HEK293 (cell line): ENCODE measurements around the gene MALL.

Source experiments
- CTCF ChIA-PET: fragments of 350-600 bp; formaldehyde crosslinking; extraction: SDS; loops from one replicate; lab custom pipeline; 2021; ENCODE audit warnings: antibody characterized with exemption; lab: Yijun Ruan, JAX
- POLR2A ChIA-PET: fragments of 300-600 bp; formaldehyde crosslinking; extraction: SDS; loops from one replicate; lab custom pipeline; 2020; ENCODE audit warnings: antibody characterized with exemption, inconsistent platforms; lab: Yijun Ruan, JAX
- H3K27ac ChIP-seq: fragments of 200-500 bp; sonication (Bioruptor generic); 2 replicates; pipeline ENCODE4 v1.5.1; 2014; ENCODE audit warnings: low read depth, low read length, control low read depth, inconsistent platforms; ENCODE audit errors: extremely low read depth
- H3K36me3 ChIP-seq, 2 experiments: fragments of 200-500 bp in 1 of 2; sonication (Bioruptor generic) in 1 of 2; 1 replicate in 1 of 2; 2 replicates in 1 of 2; pipeline ENCODE4 v1.5.1; 2014 to 2017; ENCODE audit warnings: inconsistent platforms in 2 of 2, low read length in 2 of 2; ENCODE audit not compliant: control insufficient read depth in 2 of 2, insufficient read depth in 1 of 2
- H3K4me1 ChIP-seq: fragments of 200-500 bp; sonication (Bioruptor generic); 2 replicates; pipeline ENCODE4 v1.5.1; 2014; ENCODE audit warnings: mild to moderate bottlenecking, low read length, inconsistent platforms; ENCODE audit not compliant: control insufficient read depth, insufficient read depth
- H3K4me3 ChIP-seq: 2 replicates; pipeline ENCODE4 v1.5.1; 2011; ENCODE audit warnings: low read depth, mild to moderate bottlenecking, control low read depth, low read length, moderate library complexity
- H3K9me3 ChIP-seq: fragments of 200-500 bp; sonication (Bioruptor generic); 2 replicates; pipeline ENCODE4 v1.5.1; 2014; ENCODE audit warnings: low read depth, low read length, inconsistent platforms; ENCODE audit not compliant: control insufficient read depth, insufficient read depth
- GLI4 ChIP-seq: fragments of 450-650 bp; formaldehyde crosslinking; IDR thresholded peaks from 2 replicates; pipeline ENCODE4 v1.5.1; 2016; ENCODE audit warnings: missing biosample characterization, missing genetic modification characterization
- GLIS1 ChIP-seq: fragments of 450-650 bp; formaldehyde crosslinking; IDR thresholded peaks from 2 replicates; pipeline ENCODE4 v1.5.1; 2016; ENCODE audit warnings: missing biosample characterization, missing genetic modification characterization
- SP3 ChIP-seq: fragments of 450-650 bp; formaldehyde crosslinking; IDR thresholded peaks from 2 replicates; pipeline ENCODE4 v1.5.1; 2016; ENCODE audit warnings: missing biosample characterization, missing genetic modification characterization
- YY1 ChIP-seq: fragments of 450-650 bp; formaldehyde crosslinking; IDR thresholded peaks from 2 replicates; pipeline ENCODE4 v1.5.1; 2018; ENCODE audit warnings: missing biosample characterization, missing genetic modification characterization
- ZBTB21 ChIP-seq: fragments of 450-650 bp; formaldehyde crosslinking; IDR thresholded peaks from 2 replicates; pipeline ENCODE4 v1.5.1; 2017; ENCODE audit warnings: missing biosample characterization, missing genetic modification characterization
- ZNF133 ChIP-seq: fragments of 450-650 bp; formaldehyde crosslinking; IDR thresholded peaks from 2 replicates; pipeline ENCODE4 v1.5.1; 2016; ENCODE audit warnings: missing biosample characterization, missing genetic modification characterization
- ZNF175 ChIP-seq: fragments of 450-650 bp; formaldehyde crosslinking; IDR thresholded peaks from 2 replicates; pipeline ENCODE4 v1.5.1; 2016; ENCODE audit warnings: missing biosample characterization, missing genetic modification characterization
- ZNF510 ChIP-seq: fragments of 450-650 bp; formaldehyde crosslinking; IDR thresholded peaks from 2 replicates; pipeline ENCODE4 v1.5.1; 2018; ENCODE audit warnings: mild to moderate bottlenecking, missing genetic modification characterization, missing biosample characterization; ENCODE audit not compliant: insufficient replicate concordance
- ZNF549 ChIP-seq: fragments of 450-650 bp; IDR thresholded peaks from 2 replicates; pipeline ENCODE4 v1.5.1; 2018; ENCODE audit warnings: missing biosample characterization, missing genetic modification characterization, mild to moderate bottlenecking, inconsistent platforms, moderate library complexity
- ZNF654 ChIP-seq: fragments of 450-650 bp; formaldehyde crosslinking; IDR thresholded peaks from 2 replicates; pipeline ENCODE4 v1.5.1; 2016; ENCODE audit warnings: low read depth, missing biosample characterization, missing genetic modification characterization
- ZNF76 ChIP-seq: fragments of 450-650 bp; formaldehyde crosslinking; IDR thresholded peaks from 2 replicates; pipeline ENCODE4; 2016; ENCODE audit warnings: low read depth, missing biosample characterization, missing genetic modification characterization, borderline replicate concordance
- ZNF768 ChIP-seq: fragments of 450-650 bp; formaldehyde crosslinking; IDR thresholded peaks from 2 replicates; pipeline ENCODE4 v1.5.1; 2018; ENCODE audit warnings: missing biosample characterization, mild to moderate bottlenecking, missing genetic modification characterization
- ZNF777 ChIP-seq: fragments of 450-650 bp; formaldehyde crosslinking; IDR thresholded peaks from 2 replicates; pipeline ENCODE4 v1.5.1; 2017; ENCODE audit warnings: missing biosample characterization, missing genetic modification characterization, borderline replicate concordance
- ZSCAN16 ChIP-seq: fragments of 450-650 bp; formaldehyde crosslinking; IDR thresholded peaks from 2 replicates; pipeline ENCODE4 v1.5.1; 2016; ENCODE audit warnings: missing biosample characterization, missing genetic modification characterization
- TF ChIP-seq, protein P1 (sequence below): fragments of 450-650 bp; formaldehyde crosslinking; IDR thresholded peaks from 2 replicates; pipeline ENCODE4 v1.5.1; 2016; ENCODE audit warnings: missing biosample characterization, missing genetic modification characterization
- TF ChIP-seq, protein P2 (sequence below): fragments of 450-650 bp; formaldehyde crosslinking; IDR thresholded peaks from 2 replicates; pipeline ENCODE4 v1.5.1; 2017; ENCODE audit warnings: missing biosample characterization, mild to moderate bottlenecking, missing genetic modification characterization, moderate library complexity
- TF ChIP-seq, protein P3 (sequence below): fragments of 450-650 bp; formaldehyde crosslinking; IDR thresholded peaks from 2 replicates; pipeline ENCODE4 v1.5.1; 2016; ENCODE audit warnings: missing biosample characterization, missing genetic modification characterization
- TF ChIP-seq, protein P4 (sequence below): fragments of 450-650 bp; formaldehyde crosslinking; IDR thresholded peaks from 2 replicates; pipeline ENCODE4 v1.5.1; 2017; ENCODE audit warnings: missing biosample characterization, missing genetic modification characterization
- TF ChIP-seq, protein P5 (sequence below): fragments of 450-650 bp; formaldehyde crosslinking; IDR thresholded peaks from 2 replicates; pipeline ENCODE4 v1.5.1; 2016; ENCODE audit warnings: missing biosample characterization, missing genetic modification characterization

Gene MALL

GRCh38 chr2:110103061-110103961 is 12.3 kb downstream of the MALL start:
- H3K9me3 ChIP-seq: no peaks in the 10 kb centered on the region
- H3K27ac ChIP-seq: no peak overlapping the region
- no peaks in the 10 kb centered on the region for H3K36me3 ChIP-seq
- H3K4me1 ChIP-seq: peaks cover 23% of the 10 kb centered on the region
- TF ChIP-seq ZNF549 (tag by site-specific recombination) (no peak), ZNF654 (tag by site-specific recombination) (no peak), ZSCAN16 (tag by site-specific recombination) (no peak), ZNF133 (tag by site-specific recombination) (no peak), ZNF777 (tag by site-specific recombination) (no peak), SP3 (tag by site-specific recombination) (no peak), ZBTB21 (tag by site-specific recombination) (no peak), ZNF76 (tag by site-specific recombination) (no peak), ZNF768 (tag by site-specific recombination) (no peak), GLIS1 (no peak), ZNF175 (tag by site-specific recombination) (no peak), ZNF510 (tag by site-specific recombination) (no peak), YY1 (no peak), GLI4 (tag by site-specific recombination) (no peak)
- TF ChIP-seq, protein P1, sequence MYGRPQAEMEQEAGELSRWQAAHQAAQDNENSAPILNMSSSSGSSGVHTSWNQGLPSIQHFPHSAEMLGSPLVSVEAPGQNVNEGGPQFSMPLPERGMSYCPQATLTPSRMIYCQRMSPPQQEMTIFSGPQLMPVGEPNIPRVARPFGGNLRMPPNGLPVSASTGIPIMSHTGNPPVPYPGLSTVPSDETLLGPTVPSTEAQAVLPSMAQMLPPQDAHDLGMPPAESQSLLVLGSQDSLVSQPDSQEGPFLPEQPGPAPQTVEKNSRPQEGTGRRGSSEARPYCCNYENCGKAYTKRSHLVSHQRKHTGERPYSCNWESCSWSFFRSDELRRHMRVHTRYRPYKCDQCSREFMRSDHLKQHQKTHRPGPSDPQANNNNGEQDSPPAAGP (tag by site-specific recombination): no peak
- TF ChIP-seq, protein P2, sequence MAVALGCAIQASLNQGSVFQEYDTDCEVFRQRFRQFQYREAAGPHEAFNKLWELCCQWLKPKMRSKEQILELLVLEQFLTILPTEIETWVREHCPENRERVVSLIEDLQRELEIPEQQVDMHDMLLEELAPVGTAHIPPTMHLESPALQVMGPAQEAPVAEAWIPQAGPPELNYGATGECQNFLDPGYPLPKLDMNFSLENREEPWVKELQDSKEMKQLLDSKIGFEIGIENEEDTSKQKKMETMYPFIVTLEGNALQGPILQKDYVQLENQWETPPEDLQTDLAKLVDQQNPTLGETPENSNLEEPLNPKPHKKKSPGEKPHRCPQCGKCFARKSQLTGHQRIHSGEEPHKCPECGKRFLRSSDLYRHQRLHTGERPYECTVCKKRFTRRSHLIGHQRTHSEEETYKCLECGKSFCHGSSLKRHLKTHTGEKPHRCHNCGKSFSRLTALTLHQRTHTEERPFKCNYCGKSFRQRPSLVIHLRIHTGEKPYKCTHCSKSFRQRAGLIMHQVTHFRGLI (tag by site-specific recombination): no peak
- TF ChIP-seq, protein P3, sequence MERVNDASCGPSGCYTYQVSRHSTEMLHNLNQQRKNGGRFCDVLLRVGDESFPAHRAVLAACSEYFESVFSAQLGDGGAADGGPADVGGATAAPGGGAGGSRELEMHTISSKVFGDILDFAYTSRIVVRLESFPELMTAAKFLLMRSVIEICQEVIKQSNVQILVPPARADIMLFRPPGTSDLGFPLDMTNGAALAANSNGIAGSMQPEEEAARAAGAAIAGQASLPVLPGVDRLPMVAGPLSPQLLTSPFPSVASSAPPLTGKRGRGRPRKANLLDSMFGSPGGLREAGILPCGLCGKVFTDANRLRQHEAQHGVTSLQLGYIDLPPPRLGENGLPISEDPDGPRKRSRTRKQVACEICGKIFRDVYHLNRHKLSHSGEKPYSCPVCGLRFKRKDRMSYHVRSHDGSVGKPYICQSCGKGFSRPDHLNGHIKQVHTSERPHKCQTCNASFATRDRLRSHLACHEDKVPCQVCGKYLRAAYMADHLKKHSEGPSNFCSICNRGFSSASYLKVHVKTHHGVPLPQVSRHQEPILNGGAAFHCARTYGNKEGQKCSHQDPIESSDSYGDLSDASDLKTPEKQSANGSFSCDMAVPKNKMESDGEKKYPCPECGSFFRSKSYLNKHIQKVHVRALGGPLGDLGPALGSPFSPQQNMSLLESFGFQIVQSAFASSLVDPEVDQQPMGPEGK (tag by site-specific recombination): no peak
- TF ChIP-seq, protein P4, sequence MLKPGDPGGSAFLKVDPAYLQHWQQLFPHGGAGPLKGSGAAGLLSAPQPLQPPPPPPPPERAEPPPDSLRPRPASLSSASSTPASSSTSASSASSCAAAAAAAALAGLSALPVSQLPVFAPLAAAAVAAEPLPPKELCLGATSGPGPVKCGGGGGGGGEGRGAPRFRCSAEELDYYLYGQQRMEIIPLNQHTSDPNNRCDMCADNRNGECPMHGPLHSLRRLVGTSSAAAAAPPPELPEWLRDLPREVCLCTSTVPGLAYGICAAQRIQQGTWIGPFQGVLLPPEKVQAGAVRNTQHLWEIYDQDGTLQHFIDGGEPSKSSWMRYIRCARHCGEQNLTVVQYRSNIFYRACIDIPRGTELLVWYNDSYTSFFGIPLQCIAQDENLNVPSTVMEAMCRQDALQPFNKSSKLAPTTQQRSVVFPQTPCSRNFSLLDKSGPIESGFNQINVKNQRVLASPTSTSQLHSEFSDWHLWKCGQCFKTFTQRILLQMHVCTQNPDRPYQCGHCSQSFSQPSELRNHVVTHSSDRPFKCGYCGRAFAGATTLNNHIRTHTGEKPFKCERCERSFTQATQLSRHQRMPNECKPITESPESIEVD (tag by site-specific recombination): no peak
- TF ChIP-seq, protein P5, sequence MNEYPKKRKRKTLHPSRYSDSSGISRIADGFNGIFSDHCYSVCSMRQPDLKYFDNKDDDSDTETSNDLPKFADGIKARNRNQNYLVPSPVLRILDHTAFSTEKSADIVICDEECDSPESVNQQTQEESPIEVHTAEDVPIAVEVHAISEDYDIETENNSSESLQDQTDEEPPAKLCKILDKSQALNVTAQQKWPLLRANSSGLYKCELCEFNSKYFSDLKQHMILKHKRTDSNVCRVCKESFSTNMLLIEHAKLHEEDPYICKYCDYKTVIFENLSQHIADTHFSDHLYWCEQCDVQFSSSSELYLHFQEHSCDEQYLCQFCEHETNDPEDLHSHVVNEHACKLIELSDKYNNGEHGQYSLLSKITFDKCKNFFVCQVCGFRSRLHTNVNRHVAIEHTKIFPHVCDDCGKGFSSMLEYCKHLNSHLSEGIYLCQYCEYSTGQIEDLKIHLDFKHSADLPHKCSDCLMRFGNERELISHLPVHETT (tag by site-specific recombination): no peak
- H3K4me3 ChIP-seq: no peak overlapping the region
- CTCF ChIA-PET: no interaction called here
- POLR2A ChIA-PET: no interaction called here
